HEK293 (cell line): ENCODE measurements around the gene C16orf95.

Source experiments
- CTCF ChIA-PET: fragments of 350-600 bp; formaldehyde crosslinking; extraction: SDS; loops from one replicate; lab custom pipeline; 2021; ENCODE audit warnings: antibody characterized with exemption; lab: Yijun Ruan, JAX
- POLR2A ChIA-PET: fragments of 300-600 bp; formaldehyde crosslinking; extraction: SDS; loops from one replicate; lab custom pipeline; 2020; ENCODE audit warnings: antibody characterized with exemption, inconsistent platforms; lab: Yijun Ruan, JAX
- H3K27ac ChIP-seq: fragments of 200-500 bp; sonication (Bioruptor generic); 2 replicates; pipeline ENCODE4 v1.5.1; 2014; ENCODE audit warnings: low read depth, low read length, control low read depth, inconsistent platforms; ENCODE audit errors: extremely low read depth
- H3K36me3 ChIP-seq, 2 experiments: fragments of 200-500 bp in 1 of 2; sonication (Bioruptor generic) in 1 of 2; 1 replicate in 1 of 2; 2 replicates in 1 of 2; pipeline ENCODE4 v1.5.1; 2014 to 2017; ENCODE audit warnings: inconsistent platforms in 2 of 2, low read length in 2 of 2; ENCODE audit not compliant: control insufficient read depth in 2 of 2, insufficient read depth in 1 of 2
- H3K4me1 ChIP-seq: fragments of 200-500 bp; sonication (Bioruptor generic); 2 replicates; pipeline ENCODE4 v1.5.1; 2014; ENCODE audit warnings: mild to moderate bottlenecking, low read length, inconsistent platforms; ENCODE audit not compliant: control insufficient read depth, insufficient read depth
- H3K4me3 ChIP-seq: 2 replicates; pipeline ENCODE4 v1.5.1; 2011; ENCODE audit warnings: low read depth, mild to moderate bottlenecking, control low read depth, low read length, moderate library complexity
- H3K9me3 ChIP-seq: fragments of 200-500 bp; sonication (Bioruptor generic); 2 replicates; pipeline ENCODE4 v1.5.1; 2014; ENCODE audit warnings: low read depth, low read length, inconsistent platforms; ENCODE audit not compliant: control insufficient read depth, insufficient read depth
- BCL6B ChIP-seq: fragments of 450-650 bp; formaldehyde crosslinking; IDR thresholded peaks from 2 replicates; pipeline ENCODE4 v1.5.1; 2017; ENCODE audit warnings: missing biosample characterization, missing genetic modification characterization
- CTCF ChIP-seq: fragments of 450-650 bp; formaldehyde crosslinking; IDR thresholded peaks from 2 replicates; pipeline ENCODE4 v1.5.1; 2016; ENCODE audit warnings: missing biosample characterization, missing genetic modification characterization
- HOXA7 ChIP-seq: sonication (generic); formaldehyde crosslinking; IDR thresholded peaks from 2 replicates; pipeline ENCODE4 v1.8.1; 2022; ENCODE audit warnings: missing genetic modification reagents, borderline replicate concordance
- PATZ1 ChIP-seq: fragments of 450-650 bp; formaldehyde crosslinking; IDR thresholded peaks from 2 replicates; pipeline ENCODE4 v1.5.1; 2016; ENCODE audit warnings: missing biosample characterization, missing genetic modification characterization
- WT1 ChIP-seq: fragments of 450-650 bp; formaldehyde crosslinking; IDR thresholded peaks from 2 replicates; pipeline ENCODE4 v1.5.1; 2016; ENCODE audit warnings: missing biosample characterization, missing genetic modification characterization
- ZBTB48 ChIP-seq: fragments of 450-650 bp; formaldehyde crosslinking; IDR thresholded peaks from 2 replicates; pipeline ENCODE4 v1.5.1; 2016; ENCODE audit warnings: missing biosample characterization, missing genetic modification characterization
- ZEB2 ChIP-seq: fragments of 450-650 bp; formaldehyde crosslinking; IDR thresholded peaks from 2 replicates; pipeline ENCODE4 v1.5.1; 2016; ENCODE audit warnings: missing biosample characterization, missing genetic modification characterization
- ZNF184 ChIP-seq: fragments of 450-650 bp; IDR thresholded peaks from 2 replicates; pipeline ENCODE4 v1.5.1; 2018; ENCODE audit warnings: missing biosample characterization, mild to moderate bottlenecking, missing genetic modification characterization
- ZNF311 ChIP-seq: fragments of 450-650 bp; formaldehyde crosslinking; IDR thresholded peaks from 2 replicates; pipeline ENCODE4 v1.5.1; 2017; ENCODE audit warnings: missing biosample characterization, missing genetic modification characterization, borderline replicate concordance
- ZNF398 ChIP-seq: fragments of 450-650 bp; formaldehyde crosslinking; IDR thresholded peaks from 2 replicates; pipeline ENCODE4 v1.5.1; 2017; ENCODE audit warnings: missing biosample characterization, missing genetic modification characterization
- ZNF48 ChIP-seq: fragments of 450-650 bp; formaldehyde crosslinking; IDR thresholded peaks from 2 replicates; pipeline ENCODE4 v1.5.1; 2016; ENCODE audit warnings: missing biosample characterization, missing genetic modification characterization
- ZNF501 ChIP-seq: fragments of 450-650 bp; formaldehyde crosslinking; IDR thresholded peaks from 2 replicates; pipeline ENCODE4 v1.5.1; 2016; ENCODE audit warnings: missing biosample characterization, missing genetic modification characterization
- ZNF510 ChIP-seq: fragments of 450-650 bp; formaldehyde crosslinking; IDR thresholded peaks from 2 replicates; pipeline ENCODE4 v1.5.1; 2018; ENCODE audit warnings: mild to moderate bottlenecking, missing genetic modification characterization, missing biosample characterization; ENCODE audit not compliant: insufficient replicate concordance
- ZNF513 ChIP-seq: fragments of 450-650 bp; IDR thresholded peaks from 2 replicates; pipeline ENCODE4 v1.5.1; 2018; ENCODE audit warnings: missing biosample characterization, missing genetic modification characterization
- ZNF518A ChIP-seq: fragments of 450-650 bp; formaldehyde crosslinking; conservative IDR thresholded peaks from 2 replicates; pipeline ENCODE4 v1.5.1; 2016; ENCODE audit warnings: low read depth, missing biosample characterization, missing genetic modification characterization
- ZNF596 ChIP-seq: fragments of 450-650 bp; IDR thresholded peaks from 2 replicates; pipeline ENCODE4 v1.5.0; 2018; ENCODE audit warnings: missing biosample characterization, mild to moderate bottlenecking, missing genetic modification characterization, moderate library complexity
- ZNF629 ChIP-seq: fragments of 450-650 bp; formaldehyde crosslinking; IDR thresholded peaks from 2 replicates; pipeline ENCODE4 v1.5.1; 2017; ENCODE audit warnings: missing biosample characterization, missing genetic modification characterization
- ZNF654 ChIP-seq: fragments of 450-650 bp; formaldehyde crosslinking; IDR thresholded peaks from 2 replicates; pipeline ENCODE4 v1.5.1; 2016; ENCODE audit warnings: low read depth, missing biosample characterization, missing genetic modification characterization
- ZNF768 ChIP-seq: fragments of 450-650 bp; formaldehyde crosslinking; IDR thresholded peaks from 2 replicates; pipeline ENCODE4 v1.5.1; 2018; ENCODE audit warnings: missing biosample characterization, mild to moderate bottlenecking, missing genetic modification characterization
- ZXDB ChIP-seq: fragments of 450-650 bp; formaldehyde crosslinking; IDR thresholded peaks from 2 replicates; pipeline ENCODE4 v1.5.1; 2016; ENCODE audit warnings: missing biosample characterization, missing genetic modification characterization

Gene C16orf95

GRCh38 chr16:87325423-87325858 lies 8.2 kb upstream of the C16orf95 start (continued):
- no peak for TF ChIP-seq ZXDB
- TF ChIP-seq ZNF768: no peak
- TF ChIP-seq ZNF596 (tag by site-specific recombination): no peak
- no peak for TF ChIP-seq BCL6B
- TF ChIP-seq ZNF311 (tag by site-specific recombination): no peak
- TF ChIP-seq ZNF518A (tag by site-specific recombination): no peak
- no peak for TF ChIP-seq ZNF398 (tag by site-specific recombination)
- TF ChIP-seq ZNF501: no peak
- TF ChIP-seq HOXA7 (CRISPR knock-in tag): no peak
- TF ChIP-seq ZNF184 (tag by site-specific recombination): no peak
- no peak for TF ChIP-seq ZNF510

- Histone ChIP-seq H3K4me1 (no peaks in the 10 kb centered on the region), H3K4me3 (no peak overlapping the region), H3K36me3 (peaks cover 0 to 26% of the 10 kb centered on the region in 2 experiments; a peak in 1 of 3 replicates), H3K27ac (no peak overlapping the region), H3K9me3 (no peaks in the 10 kb centered on the region)
- CTCF ChIA-PET: interaction anchor here (0.6 to 1.2 kb wide), 7 partner anchors 32 to 533 kb away, joined by 3 to 5 read pairs (median 4); partner anchors contain the start of gene FBXO31
- POLR2A ChIA-PET: interaction anchor here (1.2 kb wide), 1 partner anchor 59 kb away, joined by 4 read pairs; the partner anchor contains the start of gene FBXO31
- TF ChIP-seq ZBTB48 (tag by site-specific recombination) (0 out of 2 replicates have a peak, but pooled peaks have one; percentile 28), ZNF184 (tag by site-specific recombination) (no peak), PATZ1 (0 out of 2 replicates have a peak, but pooled peaks have one; percentile 21), ZNF629 (tag by site-specific recombination) (no peak), ZEB2 (no peak), CTCF (tag by site-specific recombination) (peak; percentile 79), ZNF513 (tag by site-specific recombination) (no peak), ZNF48 (no peak), ZNF510 (no peak), WT1 (tag by site-specific recombination) (no peak), ZNF654 (tag by site-specific recombination) (peak; percentile 27)
Measured at GRCh38 chr16:87324411-87325275, 7.5 kb upstream of the C16orf95 start.
